ENCODE results near the gene HPS1.

Gene HPS1

GRCh38 chr10:98431016-98431415 is 15.7 kb downstream of the HPS1 start:
- FAIRE-seq = no peak

- no peak for FAIRE-seq
These were observed 16.3 kb downstream of the HPS1 start for GRCh38 chr10:98430427-98430826.

- FAIRE-seq = no peak
These were observed 17.2 kb downstream of the HPS1 start for GRCh38 chr10:98429320-98430072.

GRCh38 chr10:98427011-98427515 is 19.7 kb downstream of the HPS1 start:
- FAIRE-seq = no peak

DNA sequence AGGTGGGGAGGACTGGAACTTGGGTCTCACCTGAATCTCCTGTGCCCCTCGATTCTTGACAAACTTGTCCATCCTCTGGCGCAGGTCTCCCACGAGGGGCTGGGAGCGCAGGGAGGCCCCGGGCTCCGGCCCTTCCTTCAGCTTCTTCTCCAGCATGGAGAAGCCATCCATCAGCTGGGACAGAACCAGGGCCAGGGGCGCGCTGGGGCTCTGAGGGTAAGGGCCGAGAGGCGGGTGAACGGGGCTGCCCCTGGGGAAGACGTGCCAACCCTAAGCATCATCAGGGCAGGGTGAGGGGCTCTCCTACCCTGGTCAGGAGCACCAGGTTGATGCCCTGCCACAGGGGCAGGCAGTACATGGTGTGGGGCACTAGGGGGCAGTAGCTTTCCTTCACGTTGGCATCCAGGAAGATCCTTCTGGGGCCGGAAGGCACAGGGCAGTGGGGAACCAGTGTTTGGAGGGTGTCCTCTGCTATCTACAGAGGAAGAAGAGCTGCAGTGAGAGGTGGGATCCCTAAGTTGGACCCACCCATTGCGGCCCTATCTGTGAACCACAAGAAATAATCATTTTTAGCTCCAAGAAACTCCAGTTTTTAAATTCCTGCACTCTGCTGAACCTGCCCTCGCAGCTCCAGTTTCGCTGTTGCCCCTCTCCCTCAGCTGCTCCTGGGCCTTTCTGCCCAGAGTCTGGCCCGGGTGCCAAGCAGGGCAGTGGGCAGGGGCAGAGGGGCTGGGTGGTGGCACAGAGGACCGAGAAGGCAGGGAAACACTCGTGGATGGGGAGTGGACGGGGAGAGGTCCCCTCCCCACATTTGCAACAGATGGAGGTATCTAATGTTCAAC is 21.0 kb downstream of the HPS1 start:
- no peak for FAIRE-seq

DNA sequence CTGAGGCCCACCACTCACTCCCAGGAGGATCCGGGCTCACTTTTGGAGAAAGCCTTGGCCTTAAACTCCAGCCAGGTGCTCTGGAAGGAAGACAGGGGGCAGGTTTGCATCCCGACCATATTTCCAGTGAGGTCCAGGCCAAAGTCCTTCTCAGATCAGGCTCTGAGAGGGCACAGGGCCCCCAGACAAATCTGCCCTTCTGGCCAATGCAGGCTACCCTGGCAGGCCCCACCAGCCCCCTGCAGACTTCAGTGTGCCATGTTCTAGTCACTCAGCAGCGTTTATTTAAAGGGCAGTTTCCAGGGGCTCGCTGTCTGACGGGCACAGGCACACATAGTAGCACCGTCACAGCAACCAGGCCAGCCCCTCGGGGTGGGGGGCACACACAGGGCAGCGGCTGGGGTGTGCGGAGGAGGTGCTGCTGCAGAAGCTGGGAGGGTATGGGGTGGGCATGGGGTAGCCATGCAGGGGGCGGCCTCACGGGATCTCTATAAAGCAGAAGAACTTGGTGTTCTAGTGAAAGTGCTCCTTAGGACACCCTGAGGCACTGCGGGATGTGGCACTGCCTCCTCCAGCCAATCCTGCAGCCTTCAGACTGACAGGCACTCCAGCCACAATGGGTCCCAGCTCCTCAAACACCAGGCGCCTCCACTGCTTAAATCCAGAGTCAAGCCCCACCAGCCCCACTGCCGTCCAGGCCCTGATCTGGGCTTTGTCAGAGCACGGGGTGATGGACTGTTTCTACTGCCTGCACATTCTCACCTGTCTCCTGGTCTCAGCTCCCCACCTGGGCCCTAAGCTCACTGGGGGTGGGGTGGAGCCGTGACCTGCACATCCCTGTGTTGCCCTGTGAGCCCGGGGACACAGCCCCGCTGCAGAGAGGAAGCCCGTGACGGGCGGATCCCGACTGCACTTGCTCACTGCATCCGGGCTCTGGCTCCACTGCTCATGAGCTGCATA is 22.2 kb downstream of the HPS1 start:
- no peak for FAIRE-seq

GRCh38 chr10:98423691-98424120 is 23.0 kb downstream of the HPS1 start:
- FAIRE-seq = no peak

GRCh38 chr10:98422182-98422581 is 24.6 kb downstream of the HPS1 start:
- no peak for FAIRE-seq

DNA sequence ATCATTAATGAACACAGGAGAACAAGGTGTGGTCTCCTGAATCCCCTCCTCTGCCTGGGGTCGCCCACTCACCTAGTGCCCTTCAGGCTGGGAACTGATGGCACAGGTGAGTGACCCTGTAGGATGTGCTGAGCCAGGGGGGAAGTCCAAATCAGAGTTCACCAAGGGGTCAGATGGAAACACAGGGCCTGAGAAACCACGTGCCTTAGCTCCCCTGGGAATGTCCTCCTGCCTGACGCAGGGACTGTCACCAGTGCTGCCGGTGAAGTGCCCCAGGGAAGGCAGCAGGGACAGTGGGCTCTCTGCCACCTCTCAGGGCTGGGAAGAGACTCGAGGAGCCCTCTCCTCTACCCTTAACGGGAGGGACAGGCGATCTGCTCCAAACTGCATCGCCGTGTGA is 25.9 kb downstream of the HPS1 start:
- FAIRE-seq = no peak

GRCh38 chr10:98419469-98420261 is 27.1 kb downstream of the HPS1 start:
- FAIRE-seq = no peak

DNA sequence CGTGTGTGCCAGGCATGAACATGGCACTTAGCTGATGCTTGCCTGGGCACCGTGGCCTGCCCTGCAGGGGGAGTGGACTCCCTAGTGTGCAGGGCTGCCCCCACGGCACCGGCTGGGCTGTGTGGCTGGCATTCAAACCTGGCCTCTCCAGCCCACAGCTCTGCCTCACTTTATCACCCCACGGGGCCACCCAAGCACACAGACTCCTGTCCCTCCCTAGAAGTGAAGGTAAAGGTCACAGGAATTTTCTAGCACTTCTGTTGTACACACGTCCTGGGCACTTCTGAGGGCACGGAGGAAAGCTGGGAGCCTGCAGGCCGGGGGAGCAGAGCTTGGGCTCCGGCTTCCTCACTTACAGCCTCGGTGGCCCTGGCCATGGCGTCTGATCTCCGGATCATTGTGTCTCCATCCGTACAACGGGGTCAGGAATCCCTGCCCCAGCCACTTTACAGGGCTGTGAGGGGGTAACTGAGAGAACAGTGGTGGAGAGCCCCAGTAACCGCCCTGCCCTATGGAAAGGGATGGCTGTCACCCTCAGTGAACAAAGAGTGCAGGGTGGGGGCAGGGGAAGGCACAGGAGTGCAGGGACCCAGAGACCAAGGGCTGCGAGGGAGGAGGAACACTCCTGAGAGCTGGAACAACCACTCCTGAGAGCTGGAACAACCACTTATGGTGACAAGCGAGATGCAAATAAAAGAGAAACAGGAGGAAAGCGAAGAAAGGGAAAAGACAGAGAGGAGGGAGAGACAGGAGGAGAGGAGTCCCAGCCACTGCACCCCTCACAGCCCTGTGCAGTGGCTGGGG is 27.9 kb downstream of the HPS1 start:
- FAIRE-seq = no peak

DNA sequence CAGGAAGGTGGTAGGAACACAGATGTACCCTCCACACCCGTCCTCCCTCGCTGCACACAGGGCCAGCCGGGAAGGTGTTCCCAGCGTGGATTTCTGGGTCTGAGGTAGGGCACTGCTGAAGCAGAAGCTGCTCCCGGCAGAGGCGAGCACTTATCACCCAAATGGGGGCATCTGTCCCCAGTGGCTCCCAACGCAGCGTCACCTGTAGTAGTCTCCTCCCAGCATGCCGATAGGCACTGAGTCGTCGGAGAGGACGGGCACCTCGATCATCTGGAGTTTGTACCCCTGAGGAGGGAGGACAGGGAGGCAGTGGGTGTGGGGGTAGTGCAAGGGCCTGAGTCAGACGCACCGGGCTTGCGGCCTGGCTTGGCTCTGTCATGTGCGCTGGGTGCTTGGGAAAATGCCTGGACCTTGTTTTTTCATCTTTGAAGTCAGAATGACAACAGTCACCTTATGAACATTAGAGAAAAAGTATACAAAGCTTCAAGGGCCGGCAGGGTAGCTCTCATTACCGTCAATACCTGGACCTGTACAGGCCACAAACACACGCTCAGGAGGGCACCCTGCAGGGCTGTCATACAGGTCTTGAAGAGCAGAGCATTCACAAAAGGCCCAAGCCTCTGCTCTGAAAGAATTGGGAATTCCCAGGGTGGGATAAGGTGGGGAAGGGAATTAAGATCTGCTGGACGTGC is 28.6 kb downstream of the HPS1 start:
- FAIRE-seq = no peak

DNA sequence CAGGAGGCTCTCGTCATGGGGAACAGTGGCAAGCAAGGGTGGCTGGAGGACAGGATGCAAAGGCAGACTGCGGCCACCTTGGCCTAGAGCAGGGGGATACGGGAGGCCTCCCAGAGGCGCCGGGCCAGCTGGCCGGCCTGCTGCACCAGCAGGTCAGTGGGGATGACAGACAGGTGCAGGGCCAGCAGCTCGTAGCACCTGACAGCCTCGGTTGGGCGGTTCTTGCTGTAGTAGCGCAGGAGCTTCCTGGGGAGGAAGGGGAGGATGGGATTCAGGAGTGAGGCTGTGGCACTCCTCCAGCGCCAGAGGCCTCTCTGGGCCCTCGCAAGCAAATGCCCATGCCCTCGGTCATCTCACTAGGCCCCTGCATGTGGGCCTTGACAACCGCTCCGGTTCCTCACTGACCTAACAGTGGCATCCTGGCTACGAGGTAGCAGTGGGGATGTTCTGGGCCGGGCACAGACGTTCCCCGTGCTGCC is 29.2 kb downstream of the HPS1 start:
- FAIRE-seq = no peak

- no peak for FAIRE-seq
These were observed 29.9 kb downstream of the HPS1 start for GRCh38 chr10:98416606-98417388.

- FAIRE-seq = no peak
These were observed 31.0 kb downstream of the HPS1 start for GRCh38 chr10:98415731-98416119.

DNA sequence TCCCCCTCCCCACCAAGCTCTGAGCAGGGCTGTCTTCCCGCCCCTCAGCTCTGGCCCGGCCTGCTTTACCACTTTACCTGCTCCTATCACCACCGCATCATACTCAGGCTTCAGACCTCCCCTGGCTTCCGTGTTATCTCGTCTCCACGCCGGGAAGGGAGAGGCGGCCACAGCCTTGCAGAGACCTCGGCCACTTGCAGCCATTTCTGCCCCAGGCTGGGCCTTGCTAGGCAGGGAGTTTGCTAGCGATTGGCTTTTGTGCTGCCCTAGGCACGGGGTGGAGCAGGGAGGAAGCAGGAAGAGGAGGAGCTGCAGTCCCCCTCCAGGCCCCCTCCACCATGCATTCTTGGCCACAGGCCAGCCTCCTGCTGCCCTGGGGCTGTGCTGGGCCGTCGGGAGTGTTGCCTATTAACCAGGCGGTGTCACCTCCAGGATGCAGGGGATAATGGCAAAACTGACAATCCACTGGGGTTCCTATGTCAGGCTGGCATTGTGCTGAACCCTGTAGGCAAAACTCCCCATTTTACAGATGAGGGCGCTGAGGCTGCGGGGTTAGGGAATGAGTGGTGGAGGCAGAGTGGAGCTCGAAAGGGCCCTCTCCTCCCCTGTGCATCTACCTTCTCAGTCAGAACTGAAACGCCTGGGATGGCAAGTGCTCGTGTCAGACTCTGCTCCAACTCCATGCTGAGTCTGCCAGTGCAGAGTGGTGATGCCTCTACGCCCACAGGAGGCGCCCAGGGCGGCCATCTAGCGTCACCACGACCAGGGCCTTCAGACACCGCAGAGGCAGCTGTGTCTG is 31.6 kb downstream of the HPS1 start, which contains the start of gene PYROXD2:
Gene PYROXD2 (minus strand): TSS at position 251 of the 799 bp plus-strand sequence. CDS start 47 bp downstream, at position 204.
- no peak for FAIRE-seq

GRCh38 chr10:98414578-98414931 is 32.2 kb downstream of the HPS1 start:
- FAIRE-seq = no peak

DNA sequence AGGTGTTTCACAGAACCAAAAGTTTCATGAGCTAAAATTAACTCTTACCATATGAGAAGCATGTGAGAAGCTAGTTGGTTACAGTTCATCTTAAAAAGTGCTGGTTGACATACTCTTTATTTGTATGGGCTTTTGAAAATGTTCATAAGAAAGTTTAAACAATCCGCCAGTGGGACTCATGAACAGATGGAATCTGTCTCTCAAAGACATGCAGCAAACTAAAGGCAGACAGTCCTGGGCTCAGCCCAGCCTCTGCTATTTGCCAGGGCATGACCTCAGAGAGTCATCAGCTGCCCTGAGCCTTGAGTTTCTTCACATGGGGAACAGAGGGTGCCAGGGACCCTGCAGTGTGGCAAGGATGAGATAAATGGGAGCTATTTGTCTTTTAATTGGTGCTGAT is 35.0 kb downstream of the HPS1 start:
- FAIRE-seq = no peak

GRCh38 chr10:98411166-98411565 is 35.6 kb downstream of the HPS1 start:
- no peak for FAIRE-seq

Measured in G401.6 (cell line).